NCI-H1417 (cell line): ENCODE measurements around the gene GPR153.

Source experiments
- DNase-seq, 3 experiments: peaks; one replicate each; lab custom pipeline; 2025; lab: John Stamatoyannopoulos, UW

Gene GPR153

GRCh38 chr1:6287029-6287428, 26.1 kb upstream of the GPR153 start:
- no peak for DNase-seq

GRCh38 chr1:6286266-6286665, 25.4 kb upstream of the GPR153 start:
- no peak for DNase-seq

- no peak for DNase-seq
Measured at GRCh38 chr1:6285336-6285735, 24.4 kb upstream of the GPR153 start.

GRCh38 chr1:6282577-6283270, 21.8 kb upstream of the GPR153 start:
- DNase-seq: no peak

GRCh38 chr1:6281511-6282402, 20.9 kb upstream of the GPR153 start:
- DNase-seq: no peak

- DNase-seq: peak in 1 of 3 experiments; percentile 23
Measured at GRCh38 chr1:6280761-6281451, 20.0 kb upstream of the GPR153 start.

GRCh38 chr1:6279613-6280383, 18.9 kb upstream of the GPR153 start:
- no peak for DNase-seq

GRCh38 chr1:6279066-6279465, 18.2 kb upstream of the GPR153 start:
- DNase-seq: no peak

GRCh38 chr1:6278263-6278662, 17.4 kb upstream of the GPR153 start:
- DNase-seq: peak in 2 of 3 experiments; percentile 15 to 21

GRCh38 chr1:6276811-6277555, 16.1 kb upstream of the GPR153 start:
- no peak for DNase-seq

GRCh38 chr1:6275826-6276782, 15.2 kb upstream of the GPR153 start:
- peak; percentile 30 to 86 (median 64) for DNase-seq

GRCh38 chr1:6274622-6275139, 13.8 kb upstream of the GPR153 start:
- DNase-seq: no peak

- no peak for DNase-seq
Measured at GRCh38 chr1:6274102-6274501, 13.2 kb upstream of the GPR153 start.

- DNase-seq: peak in 2 of 3 experiments; percentile 17 to 43
Measured at GRCh38 chr1:6273380-6273891, 12.5 kb upstream of the GPR153 start.

- no peak for DNase-seq
Measured at GRCh38 chr1:6272868-6273267, 12.0 kb upstream of the GPR153 start.

GRCh38 chr1:6272452-6272851, 11.6 kb upstream of the GPR153 start:
- DNase-seq: no peak

GRCh38 chr1:6271554-6271953, 10.7 kb upstream of the GPR153 start:
- DNase-seq: peak; percentile 32 to 90 (median 77)

- DNase-seq: peak in 1 of 3 experiments; percentile 52
Measured at GRCh38 chr1:6271006-6271405, 10.1 kb upstream of the GPR153 start.

GRCh38 chr1:6270401-6270800, 9.5 kb upstream of the GPR153 start:
- peak in 2 of 3 experiments; percentile 71 to 76 for DNase-seq
